GM21576 (cell line): ENCODE measurements around the gene SPON1.
A peak's percentile ranks its signal among the peaks of the same experiment; 100 is the strongest.
"Not testable (repeated sequence)": the region's sequence is repeated elsewhere in the genome, so short reads cannot be mapped to it uniquely, and the experiment has no call there.

Experiments
- ATAC-seq: cut with Tn5 transposase; IDR thresholded peaks from one replicate; pipeline ENCODE4 v1.9.1; 2021; ENCODE audit warnings: mild to moderate bottlenecking, moderate library complexity; ENCODE audit not compliant: unreplicated experiment

Gene SPON1

DNA sequence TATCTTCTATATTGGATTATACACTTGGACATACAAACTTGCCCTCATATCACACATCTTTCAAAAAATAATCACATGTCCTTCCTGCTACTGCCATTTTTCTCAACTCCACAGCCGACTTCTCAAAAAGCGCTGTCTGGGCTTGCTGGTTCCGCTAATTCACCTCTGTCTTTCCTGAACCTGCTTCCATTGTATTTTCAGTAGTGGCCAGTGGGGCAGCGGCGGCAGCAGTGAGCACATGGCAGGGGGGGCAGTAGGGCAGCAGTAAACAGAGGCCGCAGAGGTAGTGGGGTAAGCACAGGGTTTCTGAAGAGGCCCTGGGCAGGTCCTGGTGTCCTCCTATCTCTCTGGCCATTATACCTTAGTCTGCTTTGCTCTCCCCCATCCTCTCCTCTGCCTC is 270.1 kb downstream of the SPON1 start:
- no peak for ATAC-seq

DNA sequence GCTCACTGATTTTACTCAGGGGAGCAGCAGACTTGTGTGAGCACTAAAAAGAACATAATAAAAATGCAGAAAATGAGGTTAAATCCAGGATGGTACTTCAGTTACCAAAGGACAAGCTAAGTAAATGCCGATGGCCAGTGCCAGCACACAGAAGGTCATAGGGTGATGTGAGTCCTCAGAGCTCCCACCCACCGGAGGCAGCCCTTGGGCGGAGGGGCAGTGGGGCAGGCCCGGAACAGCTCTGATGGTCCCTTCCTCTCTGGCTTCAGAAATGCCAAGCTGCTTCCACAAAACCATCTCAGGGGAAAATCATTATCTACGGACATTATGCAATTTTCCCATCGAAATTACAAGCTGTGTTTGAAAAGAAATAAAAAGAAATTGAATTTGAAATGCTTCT is 271.9 kb downstream of the SPON1 start:
- no peak for ATAC-seq

DNA sequence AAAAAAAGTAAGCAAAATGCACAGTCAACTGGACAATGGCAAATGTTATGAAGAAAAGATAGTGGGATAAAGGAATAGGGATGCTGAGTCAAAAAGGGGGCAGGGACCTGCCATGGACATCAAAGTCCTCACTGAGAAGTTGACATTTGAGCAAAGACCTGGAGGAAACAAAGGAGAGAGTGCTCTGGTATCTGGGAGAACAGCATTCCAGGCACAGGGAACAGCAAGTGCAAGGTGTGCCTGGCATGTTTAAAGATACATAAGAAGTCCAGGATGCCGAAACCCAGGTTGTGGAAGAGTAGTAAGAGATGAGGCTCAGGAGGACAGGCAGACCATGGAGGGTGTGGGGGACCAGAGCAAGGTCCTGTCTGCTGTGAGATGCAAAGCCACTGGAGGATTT is 273.2 kb downstream of the SPON1 start:
- no peak for ATAC-seq

DNA sequence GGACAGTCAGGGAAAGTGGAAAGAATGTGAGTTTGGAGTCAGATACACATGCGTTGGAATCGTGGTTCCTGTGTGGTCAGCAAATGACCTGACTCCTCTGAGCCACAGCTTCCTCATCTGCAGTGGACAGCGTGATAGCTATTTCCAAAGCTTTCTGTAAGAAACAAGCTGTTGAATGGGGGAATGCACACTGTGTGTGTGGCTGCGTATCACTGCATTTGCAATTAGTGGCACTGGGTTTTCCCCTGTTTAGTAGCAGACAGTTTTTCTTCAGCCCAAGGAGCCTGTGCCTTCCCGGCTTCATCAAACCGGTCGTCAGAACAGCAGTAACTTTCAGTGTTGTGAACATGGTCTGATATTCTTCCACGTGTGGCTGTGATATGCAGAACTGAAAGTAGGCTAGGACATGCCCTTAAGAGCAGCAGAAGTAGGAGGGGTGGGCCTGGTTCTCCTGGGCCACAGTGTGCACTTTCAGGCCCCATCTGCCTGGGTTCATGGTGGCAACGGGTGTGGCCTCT is 275.0 kb downstream of the SPON1 start:
- ATAC-seq: peak; percentile 99

DNA sequence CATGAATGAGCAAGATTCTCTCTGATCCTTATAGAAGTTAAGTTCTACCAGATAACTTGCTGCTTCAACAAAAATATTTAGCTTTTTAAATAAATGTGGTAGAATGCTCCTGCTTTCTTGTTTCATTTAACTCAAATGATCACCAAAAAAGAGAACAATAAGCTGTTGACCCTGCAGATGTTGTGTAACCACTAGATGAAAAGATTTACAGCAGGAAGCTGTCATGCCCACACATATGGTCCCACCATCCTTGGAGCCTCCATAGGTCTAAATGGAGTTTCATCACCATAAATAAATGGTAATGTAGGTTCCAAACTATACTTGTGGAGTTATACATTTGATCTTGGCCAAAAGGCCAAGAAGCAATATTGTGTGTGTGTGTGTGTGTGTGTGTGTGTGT is 277.7 kb downstream of the SPON1 start:
- ATAC-seq: no peak

DNA sequence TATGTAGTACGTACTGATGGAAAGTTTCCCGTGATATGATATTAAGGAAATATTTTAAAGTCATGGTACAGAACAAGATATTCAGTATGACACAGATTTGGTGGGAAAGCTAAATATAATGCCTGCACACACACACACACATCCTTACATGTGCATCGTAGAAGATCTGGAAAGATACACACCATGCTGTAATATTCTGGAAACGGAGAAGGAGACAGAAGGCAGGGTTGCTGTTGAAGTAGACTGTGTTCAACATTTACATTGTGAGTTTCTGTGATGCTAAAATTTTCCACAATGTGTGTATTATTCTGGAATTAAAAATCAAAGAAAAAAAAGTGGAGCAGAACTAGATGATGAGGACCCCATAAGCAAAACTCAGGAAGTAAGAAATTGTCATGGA is 278.4 kb downstream of the SPON1 start:
- ATAC-seq: no peak

DNA sequence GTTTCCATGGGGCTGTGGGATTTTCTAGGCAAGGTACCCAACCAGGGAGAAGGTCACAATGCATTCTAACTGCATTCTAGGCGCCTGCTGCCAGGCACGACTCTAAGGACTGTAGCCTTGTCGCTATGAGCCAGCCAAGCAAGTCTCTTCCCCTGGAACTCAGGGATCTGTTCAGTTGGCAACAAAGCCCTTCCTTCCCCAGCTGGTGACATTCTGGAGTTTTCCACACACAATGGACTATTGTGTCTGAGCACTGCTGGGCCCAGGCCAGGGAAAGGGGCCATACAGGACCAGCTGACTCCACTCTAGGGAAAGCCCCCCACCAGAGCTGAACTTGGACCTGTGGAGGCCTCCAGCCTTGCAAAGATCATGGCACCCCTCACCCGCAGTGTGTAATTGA is 279.7 kb downstream of the SPON1 start:
- ATAC-seq: no peak

DNA sequence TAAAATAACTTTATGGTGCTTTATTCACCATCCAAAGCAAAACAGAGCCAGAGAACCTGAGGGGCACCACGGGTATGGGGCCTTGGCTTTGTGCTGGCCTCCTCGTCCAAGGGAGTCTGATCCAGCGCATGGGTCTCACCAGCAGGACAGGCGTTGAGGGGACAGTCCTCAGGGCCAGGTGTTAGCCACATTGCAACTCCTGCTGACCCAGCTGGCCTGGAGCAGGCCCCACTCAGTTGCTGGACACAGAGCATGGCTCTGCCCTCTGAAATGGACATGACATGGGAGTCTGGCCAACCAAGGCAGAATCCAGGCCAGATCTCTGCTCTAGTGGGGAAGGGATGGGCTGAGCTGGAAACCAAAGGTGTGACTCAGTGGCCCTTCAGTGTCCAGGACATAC is 280.2 kb downstream of the SPON1 start:
- ATAC-seq: no peak

DNA sequence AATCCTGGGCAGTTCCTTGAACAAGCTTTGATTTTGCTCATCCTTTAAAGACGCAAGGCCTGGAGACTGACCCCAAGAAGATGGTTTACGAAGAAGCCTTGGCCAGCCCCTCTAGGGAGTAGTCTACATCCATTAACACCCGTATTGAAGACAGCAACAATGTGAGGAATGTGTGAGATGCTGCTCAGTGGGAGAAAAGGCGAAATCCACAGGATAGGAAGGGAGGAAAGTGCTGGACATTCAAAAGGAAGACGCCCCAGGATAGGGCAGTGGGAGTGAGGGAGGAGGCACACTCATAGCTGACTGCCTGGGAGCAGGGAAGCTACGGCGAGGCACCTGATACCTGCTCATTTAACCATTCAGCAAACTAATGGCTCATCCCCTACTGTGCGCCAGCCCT is 282.4 kb downstream of the SPON1 start:
- ATAC-seq: no peak

DNA sequence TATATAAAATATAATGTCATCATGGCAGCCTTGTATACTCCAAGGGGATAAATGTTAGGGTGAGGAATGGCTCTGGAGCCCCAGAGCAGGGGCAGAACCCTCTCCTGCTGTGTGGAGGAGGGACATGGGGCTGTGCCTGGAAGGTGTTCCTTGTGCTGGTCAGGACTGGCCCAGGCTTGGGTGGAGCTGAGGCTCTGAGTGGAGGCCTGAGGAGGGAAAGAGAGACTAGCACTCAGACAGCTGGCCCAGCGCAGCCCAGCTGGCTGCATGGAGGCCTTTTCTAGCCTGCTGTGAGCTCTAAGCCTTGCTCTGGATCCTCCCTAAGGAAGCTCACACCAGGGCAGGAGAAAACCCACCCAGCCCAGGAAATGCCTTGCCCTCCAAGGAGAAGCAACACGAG is 282.9 kb downstream of the SPON1 start:
- ATAC-seq: no peak

DNA sequence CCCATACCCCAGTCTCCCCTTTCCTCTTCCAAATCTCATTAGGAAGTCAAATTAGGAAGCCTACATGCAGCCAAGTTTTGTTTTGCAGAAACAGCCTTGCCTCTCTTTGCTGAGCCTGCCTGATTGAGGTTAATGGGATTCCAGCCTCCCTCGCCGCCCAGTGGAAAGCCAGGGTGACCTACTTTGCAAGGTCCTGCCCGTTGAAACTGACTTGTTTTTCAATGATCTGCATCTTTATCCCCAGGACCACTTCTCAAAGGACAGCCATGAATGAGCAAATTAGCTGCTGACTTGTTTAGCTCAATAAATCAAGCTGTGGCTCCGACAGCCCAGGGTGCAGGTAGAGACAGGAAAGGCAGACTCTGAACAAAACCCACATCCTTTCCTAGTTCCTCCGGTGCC is 286.1 kb downstream of the SPON1 start:
- ATAC-seq: no peak

DNA sequence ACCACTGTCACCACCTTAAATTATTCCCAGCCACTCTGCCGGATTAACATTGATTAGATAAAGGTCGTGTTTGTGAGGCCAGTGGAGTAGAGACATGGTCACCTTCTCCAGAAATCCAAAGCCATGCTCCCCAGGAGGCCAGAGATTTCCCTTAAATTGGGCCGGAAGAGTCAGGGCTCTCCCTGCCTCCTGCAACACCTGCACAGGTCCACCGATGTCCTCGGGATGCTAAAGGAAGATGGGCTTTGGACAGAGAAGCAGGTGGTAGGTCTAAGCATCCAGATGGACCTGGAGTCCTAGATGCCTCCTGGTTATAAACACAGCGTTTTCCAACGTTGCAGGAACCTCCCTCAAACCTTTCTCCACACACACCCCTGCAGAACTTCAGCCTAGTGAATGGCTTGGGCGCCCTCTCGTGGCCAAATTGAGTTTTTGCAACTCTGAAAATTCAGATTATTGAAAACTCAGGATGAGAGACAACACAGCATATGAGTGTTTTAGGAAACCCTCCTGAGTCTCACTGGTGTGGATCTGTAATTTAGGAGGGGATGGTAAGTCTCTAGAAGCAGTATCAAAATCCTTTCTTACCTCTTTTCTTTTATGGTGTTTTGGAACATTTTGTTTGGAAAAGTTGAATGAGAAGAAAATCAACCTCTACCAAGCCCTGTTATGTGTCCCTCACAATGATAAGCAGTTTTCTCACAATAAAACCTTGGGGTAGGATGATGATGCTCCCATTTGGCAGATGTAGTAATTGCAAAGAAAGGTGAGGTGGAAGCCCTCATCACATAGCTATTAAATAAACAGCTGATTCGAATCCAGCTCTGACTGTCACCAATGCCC is 286.8 kb downstream of the SPON1 start:
- ATAC-seq: peak; percentile 56

DNA sequence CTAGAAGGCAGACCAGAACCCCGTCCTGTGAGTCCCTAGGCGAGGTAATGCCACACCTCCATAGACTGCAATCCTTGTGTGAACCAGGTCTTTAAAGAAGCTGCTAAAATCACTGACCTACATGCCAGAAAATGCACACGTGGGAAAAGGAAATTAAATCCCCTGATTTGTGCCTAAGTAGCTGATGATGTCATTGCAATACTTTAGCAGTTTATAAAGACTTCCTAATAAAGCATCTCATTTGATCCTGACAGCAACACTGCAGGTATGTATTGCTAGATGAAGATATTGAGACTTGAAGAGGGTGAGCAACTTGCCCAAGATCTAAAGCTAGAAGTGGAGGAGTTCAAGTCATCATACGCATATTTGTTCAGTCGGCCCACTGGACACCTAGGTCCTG is 289.2 kb downstream of the SPON1 start:
- ATAC-seq: no peak

DNA sequence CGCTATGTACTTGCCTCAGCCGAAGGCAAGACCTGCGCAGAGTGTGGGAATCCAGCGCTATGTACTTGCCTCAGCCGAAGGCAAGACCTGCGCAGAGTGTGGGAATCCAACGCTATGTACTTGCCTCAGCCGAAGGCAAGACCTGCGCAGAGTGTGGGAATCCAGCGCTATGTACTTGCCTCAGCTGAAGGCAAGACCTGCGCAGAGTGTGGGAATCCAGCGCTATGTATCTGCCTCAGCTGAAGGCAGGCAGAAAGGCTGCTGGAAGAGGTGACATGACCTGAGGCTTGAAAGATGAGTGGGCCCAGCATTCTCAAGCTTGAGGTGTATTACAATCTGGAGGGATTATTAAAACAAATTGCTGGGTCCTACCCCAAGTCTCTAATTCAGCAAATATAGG is 290.0 kb downstream of the SPON1 start:
- ATAC-seq: not testable (repeated sequence)

DNA sequence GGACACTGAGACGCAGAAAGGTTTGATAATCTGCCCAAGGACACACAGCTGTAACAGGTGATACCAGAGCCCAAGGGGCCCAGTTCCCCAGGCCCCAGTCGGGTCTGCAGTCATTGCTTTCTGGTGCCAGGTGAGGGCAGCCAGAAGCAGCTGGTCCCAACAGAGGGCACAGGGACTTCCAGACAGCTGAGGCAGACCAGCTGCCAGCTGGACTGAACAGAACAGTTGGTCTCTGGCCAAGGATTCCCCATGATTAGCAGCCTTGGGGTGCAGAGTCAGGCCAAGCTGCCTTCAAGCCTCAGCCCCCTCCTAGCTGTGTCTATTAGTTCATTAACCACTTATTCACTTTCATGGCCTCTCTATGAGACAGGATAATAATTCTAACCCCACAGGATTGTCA is 290.9 kb downstream of the SPON1 start:
- ATAC-seq: no peak

DNA sequence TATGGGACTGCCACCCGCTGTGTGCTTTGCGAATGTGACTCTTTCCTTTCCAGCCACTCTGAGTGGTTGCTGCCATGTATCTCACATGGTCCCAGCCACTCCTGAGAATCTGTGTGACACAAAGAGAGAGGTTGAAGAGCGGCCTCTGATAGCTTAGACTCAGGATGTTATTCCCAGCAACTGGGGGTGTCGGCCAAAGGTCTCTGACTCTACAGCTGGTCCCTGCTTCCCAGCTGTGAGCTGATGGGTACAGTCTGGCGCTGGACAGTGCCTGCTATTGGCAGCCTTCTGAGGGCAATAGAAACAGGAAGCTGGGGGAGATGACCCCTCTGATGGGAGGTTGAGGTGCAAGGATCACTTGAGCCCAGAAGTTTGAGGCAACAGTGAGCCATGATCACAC is 291.3 kb downstream of the SPON1 start:
- ATAC-seq: no peak

DNA sequence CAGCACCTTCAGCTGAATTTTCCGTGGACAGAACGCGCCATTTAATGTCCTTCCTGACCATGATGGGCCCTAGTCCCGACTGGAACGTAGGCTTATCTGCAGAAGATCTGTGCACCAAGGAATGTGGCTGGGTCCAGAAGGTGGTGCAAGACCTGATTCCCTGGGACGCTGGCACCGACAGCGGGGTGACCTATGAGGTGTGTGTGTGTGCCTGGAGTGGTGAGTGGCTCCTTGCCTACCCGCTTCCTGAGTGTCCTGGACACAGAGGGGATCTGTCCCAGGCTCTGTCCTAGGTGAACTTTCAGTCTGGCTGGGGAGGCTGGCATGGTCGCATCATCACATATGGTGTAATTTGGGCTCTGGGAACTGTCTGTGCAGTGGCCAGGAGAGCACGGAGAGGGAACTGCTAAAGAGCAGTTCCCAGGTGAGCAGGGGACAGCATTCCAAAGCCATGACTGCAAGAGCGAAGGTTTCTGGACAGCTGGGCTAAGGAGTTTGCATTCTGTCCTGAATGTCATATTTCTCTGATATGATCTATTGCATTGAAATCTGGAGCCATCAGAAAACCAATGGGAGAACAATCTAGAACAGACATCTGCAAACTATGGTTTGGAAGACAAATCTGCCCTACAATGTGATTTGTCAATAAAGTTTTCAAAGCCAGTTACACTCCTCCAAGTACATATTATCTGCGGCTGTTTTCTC is 292.2 kb downstream of the SPON1 start:
- ATAC-seq: no peak

DNA sequence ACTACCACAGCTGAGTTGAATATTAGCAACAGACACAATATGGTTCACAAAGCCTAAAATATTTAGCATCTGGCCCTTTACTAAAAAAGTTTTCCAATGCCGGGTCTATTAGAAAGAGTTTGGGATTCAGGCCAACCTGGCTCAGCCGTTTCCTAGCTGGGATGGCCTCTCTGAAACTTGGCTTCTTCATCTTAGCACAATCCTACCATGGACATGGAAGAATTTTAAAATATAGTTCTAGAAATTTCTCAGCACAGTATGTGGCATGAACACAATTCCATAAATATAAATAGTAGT is 292.7 kb downstream of the SPON1 start:
- no peak for ATAC-seq

DNA sequence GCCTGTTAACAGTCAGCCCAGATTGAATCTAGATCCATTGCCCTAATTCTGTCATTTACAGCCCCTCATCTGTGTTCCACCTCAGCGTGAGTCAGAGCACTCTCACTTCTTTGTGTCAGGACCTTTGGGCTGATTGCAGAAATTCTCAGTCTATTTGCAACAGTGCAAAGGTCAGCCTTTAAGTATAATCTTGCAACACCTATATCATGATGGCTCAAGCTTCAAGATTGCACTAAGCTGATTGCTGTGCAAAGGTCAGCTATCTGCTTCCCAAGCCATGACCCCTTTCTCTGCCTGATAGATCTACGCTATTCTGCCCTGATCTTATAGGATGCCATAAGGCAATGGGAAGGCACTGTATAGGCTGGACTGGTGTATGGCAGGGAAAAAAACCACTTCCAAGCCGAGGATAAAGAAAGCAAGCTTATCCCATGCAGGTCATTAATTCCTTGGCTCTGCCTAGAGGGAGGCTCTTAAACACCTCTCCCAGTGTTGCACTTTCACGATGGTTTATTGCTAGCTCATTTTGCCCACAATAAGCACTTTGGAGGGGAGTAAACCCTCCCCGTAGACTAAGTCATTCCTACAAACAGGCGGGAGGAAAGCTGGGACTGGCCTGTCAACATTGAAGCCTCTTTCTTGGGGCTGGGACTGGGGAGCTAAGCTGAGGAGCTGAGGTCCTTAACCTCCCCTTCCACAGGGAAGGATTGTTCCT is 295.9 kb downstream of the SPON1 start:
- no peak for ATAC-seq

DNA sequence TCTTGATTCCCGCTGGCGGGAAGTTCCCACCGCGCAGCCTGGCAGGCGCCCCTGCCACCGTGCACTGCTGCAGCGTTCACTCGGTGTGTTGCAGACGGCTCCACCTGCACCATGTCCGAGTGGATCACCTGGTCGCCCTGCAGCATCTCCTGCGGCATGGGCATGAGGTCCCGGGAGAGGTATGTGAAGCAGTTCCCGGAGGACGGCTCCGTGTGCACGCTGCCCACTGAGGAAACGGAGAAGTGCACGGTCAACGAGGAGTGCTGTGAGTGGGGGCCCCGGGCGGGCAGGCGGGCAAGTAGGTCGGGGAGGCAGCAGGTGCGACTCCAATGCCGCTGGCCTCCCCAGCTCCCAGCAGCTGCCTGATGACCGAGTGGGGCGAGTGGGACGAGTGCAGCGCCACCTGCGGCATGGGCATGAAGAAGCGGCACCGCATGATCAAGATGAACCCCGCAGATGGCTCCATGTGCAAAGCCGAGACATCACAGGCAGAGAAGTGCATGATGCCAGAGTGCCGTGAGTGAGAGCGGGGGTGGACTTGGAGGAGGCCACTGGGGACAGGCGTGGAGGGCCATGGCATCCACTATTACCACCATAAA is 296.8 kb downstream of the SPON1 start:
- ATAC-seq: no peak

DNA sequence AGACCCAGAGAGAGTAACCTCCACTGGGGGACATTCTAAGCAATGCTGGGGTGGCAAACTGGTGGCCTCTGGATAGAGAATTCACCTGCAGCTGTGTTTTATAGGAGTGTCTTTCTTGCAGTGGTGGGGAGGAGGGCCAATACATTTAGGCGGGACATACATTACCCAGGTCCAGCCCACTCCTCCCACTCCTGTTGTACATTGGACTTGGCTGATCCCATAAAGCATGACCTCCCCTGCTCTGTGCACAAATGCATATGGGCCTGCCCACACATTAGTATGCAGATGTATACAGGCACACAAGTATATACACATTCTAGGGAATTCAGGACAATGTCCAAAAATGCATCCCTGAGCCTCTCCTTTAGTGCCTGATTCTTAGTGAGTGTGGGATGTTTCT is 297.4 kb downstream of the SPON1 start:
- no peak for ATAC-seq
